ENCODE measurements around the gene PIGU. TPM values are rescaled to one million over a fixed set of nuclear protein-coding genes. Genes with fewer than 3 reads are reported as not detected.

PIGU gene
- total and polyA plus RNA-seq, 9 of the 15 experiments (the other 6 are each of a cell fraction or from before 2014, with no cell fraction given), result 6.5 to 100 (median 28.1) TPM

DNA sequence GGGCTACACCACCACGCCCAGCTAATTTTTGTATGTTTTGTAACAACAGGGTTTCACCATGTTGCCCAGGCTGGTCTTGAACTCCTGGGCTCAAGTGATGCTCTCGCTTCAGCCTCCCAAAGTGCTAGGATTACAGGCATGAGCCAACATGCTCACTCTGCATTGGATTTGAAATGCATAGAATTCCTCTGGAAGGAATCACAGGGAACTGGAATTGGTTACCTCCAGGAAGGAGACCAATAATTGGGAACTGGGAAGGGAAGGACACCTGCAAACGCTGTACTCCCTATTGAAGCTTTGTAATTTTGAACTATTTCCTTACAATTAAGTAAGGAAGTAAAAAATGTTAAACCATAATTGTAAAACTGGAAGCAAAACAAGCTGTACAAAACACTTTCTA, 14.9 kb upstream of the PIGU start (continued):
- TF ChIP-seq, protein P1, sequence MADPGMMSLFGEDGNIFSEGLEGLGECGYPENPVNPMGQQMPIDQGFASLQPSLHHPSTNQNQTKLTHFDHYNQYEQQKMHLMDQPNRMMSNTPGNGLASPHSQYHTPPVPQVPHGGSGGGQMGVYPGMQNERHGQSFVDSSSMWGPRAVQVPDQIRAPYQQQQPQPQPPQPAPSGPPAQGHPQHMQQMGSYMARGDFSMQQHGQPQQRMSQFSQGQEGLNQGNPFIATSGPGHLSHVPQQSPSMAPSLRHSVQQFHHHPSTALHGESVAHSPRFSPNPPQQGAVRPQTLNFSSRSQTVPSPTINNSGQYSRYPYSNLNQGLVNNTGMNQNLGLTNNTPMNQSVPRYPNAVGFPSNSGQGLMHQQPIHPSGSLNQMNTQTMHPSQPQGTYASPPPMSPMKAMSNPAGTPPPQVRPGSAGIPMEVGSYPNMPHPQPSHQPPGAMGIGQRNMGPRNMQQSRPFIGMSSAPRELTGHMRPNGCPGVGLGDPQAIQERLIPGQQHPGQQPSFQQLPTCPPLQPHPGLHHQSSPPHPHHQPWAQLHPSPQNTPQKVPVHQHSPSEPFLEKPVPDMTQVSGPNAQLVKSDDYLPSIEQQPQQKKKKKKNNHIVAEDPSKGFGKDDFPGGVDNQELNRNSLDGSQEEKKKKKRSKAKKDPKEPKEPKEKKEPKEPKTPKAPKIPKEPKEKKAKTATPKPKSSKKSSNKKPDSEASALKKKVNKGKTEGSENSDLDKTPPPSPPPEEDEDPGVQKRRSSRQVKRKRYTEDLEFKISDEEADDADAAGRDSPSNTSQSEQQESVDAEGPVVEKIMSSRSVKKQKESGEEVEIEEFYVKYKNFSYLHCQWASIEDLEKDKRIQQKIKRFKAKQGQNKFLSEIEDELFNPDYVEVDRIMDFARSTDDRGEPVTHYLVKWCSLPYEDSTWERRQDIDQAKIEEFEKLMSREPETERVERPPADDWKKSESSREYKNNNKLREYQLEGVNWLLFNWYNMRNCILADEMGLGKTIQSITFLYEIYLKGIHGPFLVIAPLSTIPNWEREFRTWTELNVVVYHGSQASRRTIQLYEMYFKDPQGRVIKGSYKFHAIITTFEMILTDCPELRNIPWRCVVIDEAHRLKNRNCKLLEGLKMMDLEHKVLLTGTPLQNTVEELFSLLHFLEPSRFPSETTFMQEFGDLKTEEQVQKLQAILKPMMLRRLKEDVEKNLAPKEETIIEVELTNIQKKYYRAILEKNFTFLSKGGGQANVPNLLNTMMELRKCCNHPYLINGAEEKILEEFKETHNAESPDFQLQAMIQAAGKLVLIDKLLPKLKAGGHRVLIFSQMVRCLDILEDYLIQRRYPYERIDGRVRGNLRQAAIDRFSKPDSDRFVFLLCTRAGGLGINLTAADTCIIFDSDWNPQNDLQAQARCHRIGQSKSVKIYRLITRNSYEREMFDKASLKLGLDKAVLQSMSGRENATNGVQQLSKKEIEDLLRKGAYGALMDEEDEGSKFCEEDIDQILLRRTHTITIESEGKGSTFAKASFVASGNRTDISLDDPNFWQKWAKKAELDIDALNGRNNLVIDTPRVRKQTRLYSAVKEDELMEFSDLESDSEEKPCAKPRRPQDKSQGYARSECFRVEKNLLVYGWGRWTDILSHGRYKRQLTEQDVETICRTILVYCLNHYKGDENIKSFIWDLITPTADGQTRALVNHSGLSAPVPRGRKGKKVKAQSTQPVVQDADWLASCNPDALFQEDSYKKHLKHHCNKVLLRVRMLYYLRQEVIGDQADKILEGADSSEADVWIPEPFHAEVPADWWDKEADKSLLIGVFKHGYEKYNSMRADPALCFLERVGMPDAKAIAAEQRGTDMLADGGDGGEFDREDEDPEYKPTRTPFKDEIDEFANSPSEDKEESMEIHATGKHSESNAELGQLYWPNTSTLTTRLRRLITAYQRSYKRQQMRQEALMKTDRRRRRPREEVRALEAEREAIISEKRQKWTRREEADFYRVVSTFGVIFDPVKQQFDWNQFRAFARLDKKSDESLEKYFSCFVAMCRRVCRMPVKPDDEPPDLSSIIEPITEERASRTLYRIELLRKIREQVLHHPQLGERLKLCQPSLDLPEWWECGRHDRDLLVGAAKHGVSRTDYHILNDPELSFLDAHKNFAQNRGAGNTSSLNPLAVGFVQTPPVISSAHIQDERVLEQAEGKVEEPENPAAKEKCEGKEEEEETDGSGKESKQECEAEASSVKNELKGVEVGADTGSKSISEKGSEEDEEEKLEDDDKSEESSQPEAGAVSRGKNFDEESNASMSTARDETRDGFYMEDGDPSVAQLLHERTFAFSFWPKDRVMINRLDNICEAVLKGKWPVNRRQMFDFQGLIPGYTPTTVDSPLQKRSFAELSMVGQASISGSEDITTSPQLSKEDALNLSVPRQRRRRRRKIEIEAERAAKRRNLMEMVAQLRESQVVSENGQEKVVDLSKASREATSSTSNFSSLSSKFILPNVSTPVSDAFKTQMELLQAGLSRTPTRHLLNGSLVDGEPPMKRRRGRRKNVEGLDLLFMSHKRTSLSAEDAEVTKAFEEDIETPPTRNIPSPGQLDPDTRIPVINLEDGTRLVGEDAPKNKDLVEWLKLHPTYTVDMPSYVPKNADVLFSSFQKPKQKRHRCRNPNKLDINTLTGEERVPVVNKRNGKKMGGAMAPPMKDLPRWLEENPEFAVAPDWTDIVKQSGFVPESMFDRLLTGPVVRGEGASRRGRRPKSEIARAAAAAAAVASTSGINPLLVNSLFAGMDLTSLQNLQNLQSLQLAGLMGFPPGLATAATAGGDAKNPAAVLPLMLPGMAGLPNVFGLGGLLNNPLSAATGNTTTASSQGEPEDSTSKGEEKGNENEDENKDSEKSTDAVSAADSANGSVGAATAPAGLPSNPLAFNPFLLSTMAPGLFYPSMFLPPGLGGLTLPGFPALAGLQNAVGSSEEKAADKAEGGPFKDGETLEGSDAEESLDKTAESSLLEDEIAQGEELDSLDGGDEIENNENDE (IDR thresholded peaks at IDR 0.05; ENCODE audit: low read depth, low read length), result no peak
- no peak for TF ChIP-seq CEBPG (CRISPR knock-in tag; IDR thresholded peaks at IDR 0.05)
- TF ChIP-seq CEBPG (tag; conservative IDR thresholded peaks at IDR 0.05 in 1 of 2, IDR thresholded peaks at IDR 0.05 in 1 of 2), result no peak

Data from K562 (cell line).